ENCODE measurements around the gene FAM219A.

- TF ChIP-seq CTCF (IDR thresholded peaks at IDR 0.05; ENCODE audit: low read length) = no peak
- no peak for TF ChIP-seq EZH2 (IDR thresholded peaks at IDR 0.05; ENCODE audit: borderline replicate concordance, low read length)
Observed at GRCh38 chr9:34370335-34370969, 87.9 kb downstream of the FAM219A start.

Data from OCI-LY1 (cell line).